ENCODE data around the gene TMCO4.

DNA sequence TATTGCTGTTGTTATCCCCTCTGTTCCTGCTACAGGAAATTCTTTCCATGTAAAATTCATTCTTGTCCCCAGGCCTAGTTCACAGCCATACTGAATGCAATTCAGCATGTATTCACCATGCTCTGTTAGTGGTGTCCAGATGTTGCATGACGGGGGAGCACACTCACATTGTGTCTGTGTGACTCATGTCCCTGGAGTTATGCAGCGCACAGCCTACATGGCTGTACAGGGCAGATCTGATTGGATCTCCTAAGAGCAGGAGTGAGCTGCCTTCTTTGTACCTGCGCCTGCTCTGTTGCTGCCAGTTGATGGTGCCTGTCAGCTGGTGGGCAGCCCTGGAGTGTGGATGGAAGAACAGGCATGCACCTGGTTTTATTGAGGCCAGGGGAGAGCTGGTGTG is 117.5 kb downstream of the TMCO4 start:
- TF ChIP-seq, protein P1, sequence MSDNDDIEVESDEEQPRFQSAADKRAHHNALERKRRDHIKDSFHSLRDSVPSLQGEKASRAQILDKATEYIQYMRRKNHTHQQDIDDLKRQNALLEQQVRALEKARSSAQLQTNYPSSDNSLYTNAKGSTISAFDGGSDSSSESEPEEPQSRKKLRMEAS (CRISPR knock-in tag; IDR thresholded peaks at IDR 0.05) = no peak
- TF ChIP-seq, protein P2, sequence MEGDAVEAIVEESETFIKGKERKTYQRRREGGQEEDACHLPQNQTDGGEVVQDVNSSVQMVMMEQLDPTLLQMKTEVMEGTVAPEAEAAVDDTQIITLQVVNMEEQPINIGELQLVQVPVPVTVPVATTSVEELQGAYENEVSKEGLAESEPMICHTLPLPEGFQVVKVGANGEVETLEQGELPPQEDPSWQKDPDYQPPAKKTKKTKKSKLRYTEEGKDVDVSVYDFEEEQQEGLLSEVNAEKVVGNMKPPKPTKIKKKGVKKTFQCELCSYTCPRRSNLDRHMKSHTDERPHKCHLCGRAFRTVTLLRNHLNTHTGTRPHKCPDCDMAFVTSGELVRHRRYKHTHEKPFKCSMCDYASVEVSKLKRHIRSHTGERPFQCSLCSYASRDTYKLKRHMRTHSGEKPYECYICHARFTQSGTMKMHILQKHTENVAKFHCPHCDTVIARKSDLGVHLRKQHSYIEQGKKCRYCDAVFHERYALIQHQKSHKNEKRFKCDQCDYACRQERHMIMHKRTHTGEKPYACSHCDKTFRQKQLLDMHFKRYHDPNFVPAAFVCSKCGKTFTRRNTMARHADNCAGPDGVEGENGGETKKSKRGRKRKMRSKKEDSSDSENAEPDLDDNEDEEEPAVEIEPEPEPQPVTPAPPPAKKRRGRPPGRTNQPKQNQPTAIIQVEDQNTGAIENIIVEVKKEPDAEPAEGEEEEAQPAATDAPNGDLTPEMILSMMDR (IDR thresholded peaks at IDR 0.05) = no peak
- TF ChIP-seq TEAD4 (CRISPR knock-in tag; IDR thresholded peaks at IDR 0.05) (no peak), SP1 (CRISPR knock-in tag; conservative IDR thresholded peaks at IDR 0.05) (no peak), JUN (CRISPR knock-in tag; IDR thresholded peaks at IDR 0.05) (no peak), MYBL2 (CRISPR knock-in tag; IDR thresholded peaks at IDR 0.05) (no peak), FOXP1 (CRISPR knock-in tag; IDR thresholded peaks at IDR 0.05; ENCODE audit: borderline replicate concordance) (no peak)
- TF ChIP-seq, protein P3, sequence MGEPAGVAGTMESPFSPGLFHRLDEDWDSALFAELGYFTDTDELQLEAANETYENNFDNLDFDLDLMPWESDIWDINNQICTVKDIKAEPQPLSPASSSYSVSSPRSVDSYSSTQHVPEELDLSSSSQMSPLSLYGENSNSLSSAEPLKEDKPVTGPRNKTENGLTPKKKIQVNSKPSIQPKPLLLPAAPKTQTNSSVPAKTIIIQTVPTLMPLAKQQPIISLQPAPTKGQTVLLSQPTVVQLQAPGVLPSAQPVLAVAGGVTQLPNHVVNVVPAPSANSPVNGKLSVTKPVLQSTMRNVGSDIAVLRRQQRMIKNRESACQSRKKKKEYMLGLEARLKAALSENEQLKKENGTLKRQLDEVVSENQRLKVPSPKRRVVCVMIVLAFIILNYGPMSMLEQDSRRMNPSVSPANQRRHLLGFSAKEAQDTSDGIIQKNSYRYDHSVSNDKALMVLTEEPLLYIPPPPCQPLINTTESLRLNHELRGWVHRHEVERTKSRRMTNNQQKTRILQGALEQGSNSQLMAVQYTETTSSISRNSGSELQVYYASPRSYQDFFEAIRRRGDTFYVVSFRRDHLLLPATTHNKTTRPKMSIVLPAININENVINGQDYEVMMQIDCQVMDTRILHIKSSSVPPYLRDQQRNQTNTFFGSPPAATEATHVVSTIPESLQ (CRISPR knock-in tag; IDR thresholded peaks at IDR 0.05) = no peak
- TF ChIP-seq, protein P4, sequence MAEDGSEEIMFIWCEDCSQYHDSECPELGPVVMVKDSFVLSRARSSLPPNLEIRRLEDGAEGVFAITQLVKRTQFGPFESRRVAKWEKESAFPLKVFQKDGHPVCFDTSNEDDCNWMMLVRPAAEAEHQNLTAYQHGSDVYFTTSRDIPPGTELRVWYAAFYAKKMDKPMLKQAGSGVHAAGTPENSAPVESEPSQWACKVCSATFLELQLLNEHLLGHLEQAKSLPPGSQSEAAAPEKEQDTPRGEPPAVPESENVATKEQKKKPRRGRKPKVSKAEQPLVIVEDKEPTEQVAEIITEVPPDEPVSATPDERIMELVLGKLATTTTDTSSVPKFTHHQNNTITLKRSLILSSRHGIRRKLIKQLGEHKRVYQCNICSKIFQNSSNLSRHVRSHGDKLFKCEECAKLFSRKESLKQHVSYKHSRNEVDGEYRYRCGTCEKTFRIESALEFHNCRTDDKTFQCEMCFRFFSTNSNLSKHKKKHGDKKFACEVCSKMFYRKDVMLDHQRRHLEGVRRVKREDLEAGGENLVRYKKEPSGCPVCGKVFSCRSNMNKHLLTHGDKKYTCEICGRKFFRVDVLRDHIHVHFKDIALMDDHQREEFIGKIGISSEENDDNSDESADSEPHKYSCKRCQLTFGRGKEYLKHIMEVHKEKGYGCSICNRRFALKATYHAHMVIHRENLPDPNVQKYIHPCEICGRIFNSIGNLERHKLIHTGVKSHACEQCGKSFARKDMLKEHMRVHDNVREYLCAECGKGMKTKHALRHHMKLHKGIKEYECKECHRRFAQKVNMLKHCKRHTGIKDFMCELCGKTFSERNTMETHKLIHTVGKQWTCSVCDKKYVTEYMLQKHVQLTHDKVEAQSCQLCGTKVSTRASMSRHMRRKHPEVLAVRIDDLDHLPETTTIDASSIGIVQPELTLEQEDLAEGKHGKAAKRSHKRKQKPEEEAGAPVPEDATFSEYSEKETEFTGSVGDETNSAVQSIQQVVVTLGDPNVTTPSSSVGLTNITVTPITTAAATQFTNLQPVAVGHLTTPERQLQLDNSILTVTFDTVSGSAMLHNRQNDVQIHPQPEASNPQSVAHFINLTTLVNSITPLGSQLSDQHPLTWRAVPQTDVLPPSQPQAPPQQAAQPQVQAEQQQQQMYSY (CRISPR knock-in tag; IDR thresholded peaks at IDR 0.05) = no peak
- TF ChIP-seq, protein P5, sequence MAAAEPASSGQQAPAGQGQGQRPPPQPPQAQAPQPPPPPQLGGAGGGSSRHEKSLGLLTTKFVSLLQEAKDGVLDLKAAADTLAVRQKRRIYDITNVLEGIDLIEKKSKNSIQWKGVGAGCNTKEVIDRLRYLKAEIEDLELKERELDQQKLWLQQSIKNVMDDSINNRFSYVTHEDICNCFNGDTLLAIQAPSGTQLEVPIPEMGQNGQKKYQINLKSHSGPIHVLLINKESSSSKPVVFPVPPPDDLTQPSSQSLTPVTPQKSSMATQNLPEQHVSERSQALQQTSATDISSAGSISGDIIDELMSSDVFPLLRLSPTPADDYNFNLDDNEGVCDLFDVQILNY (CRISPR knock-in tag; IDR thresholded peaks at IDR 0.05) = no peak
- TF ChIP-seq, protein P6, sequence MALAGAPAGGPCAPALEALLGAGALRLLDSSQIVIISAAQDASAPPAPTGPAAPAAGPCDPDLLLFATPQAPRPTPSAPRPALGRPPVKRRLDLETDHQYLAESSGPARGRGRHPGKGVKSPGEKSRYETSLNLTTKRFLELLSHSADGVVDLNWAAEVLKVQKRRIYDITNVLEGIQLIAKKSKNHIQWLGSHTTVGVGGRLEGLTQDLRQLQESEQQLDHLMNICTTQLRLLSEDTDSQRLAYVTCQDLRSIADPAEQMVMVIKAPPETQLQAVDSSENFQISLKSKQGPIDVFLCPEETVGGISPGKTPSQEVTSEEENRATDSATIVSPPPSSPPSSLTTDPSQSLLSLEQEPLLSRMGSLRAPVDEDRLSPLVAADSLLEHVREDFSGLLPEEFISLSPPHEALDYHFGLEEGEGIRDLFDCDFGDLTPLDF (CRISPR knock-in tag; IDR thresholded peaks at IDR 0.05) = no peak
